Activated naive CD4-positive, alpha-beta T cell treated with anti-CD3 and anti-CD28 coated beads, Interleukin-2, amount 10 ng/mL, durations not matched to agents 7 days and 5 days (primary cell): ENCODE results near the gene ARHGEF2.

ENCODE experiments used
- CTCF ChIA-PET: fragments of 350-600 bp; sonication (Branson Sonifier 250); formaldehyde crosslinking; loops from one replicate; lab custom pipeline; 2021; ENCODE audit warnings: antibody characterized with exemption; lab: Charles Lee
- DNase-seq: peaks from one replicate; pipeline ENCODE4 v3.0.0-alpha.2; 2020
- H3K27ac Mint-ChIP-seq: one replicate; pipeline ENCODE4 v1.8.0; 2021; ENCODE audit warnings: mild to moderate bottlenecking, moderate library complexity, mixed read lengths
- H3K27me3 Mint-ChIP-seq: one replicate; pipeline ENCODE4 v1.8.0; 2021; ENCODE audit warnings: mild to moderate bottlenecking, mixed read lengths
- H3K36me3 Mint-ChIP-seq: one replicate; pipeline ENCODE4 v1.8.0; 2021; ENCODE audit warnings: mixed read lengths
- H3K4me1 Mint-ChIP-seq: one replicate; pipeline ENCODE4 v1.8.0; 2021; ENCODE audit warnings: mixed read lengths
- H3K4me3 Mint-ChIP-seq: one replicate; pipeline ENCODE4 v1.8.0; 2021; ENCODE audit warnings: mild to moderate bottlenecking, moderate library complexity, mixed read lengths
- H3K9me3 Mint-ChIP-seq: one replicate; pipeline ENCODE4 v1.8.0; 2021; ENCODE audit warnings: mixed read lengths

The ARHGEF2 gene

DNA sequence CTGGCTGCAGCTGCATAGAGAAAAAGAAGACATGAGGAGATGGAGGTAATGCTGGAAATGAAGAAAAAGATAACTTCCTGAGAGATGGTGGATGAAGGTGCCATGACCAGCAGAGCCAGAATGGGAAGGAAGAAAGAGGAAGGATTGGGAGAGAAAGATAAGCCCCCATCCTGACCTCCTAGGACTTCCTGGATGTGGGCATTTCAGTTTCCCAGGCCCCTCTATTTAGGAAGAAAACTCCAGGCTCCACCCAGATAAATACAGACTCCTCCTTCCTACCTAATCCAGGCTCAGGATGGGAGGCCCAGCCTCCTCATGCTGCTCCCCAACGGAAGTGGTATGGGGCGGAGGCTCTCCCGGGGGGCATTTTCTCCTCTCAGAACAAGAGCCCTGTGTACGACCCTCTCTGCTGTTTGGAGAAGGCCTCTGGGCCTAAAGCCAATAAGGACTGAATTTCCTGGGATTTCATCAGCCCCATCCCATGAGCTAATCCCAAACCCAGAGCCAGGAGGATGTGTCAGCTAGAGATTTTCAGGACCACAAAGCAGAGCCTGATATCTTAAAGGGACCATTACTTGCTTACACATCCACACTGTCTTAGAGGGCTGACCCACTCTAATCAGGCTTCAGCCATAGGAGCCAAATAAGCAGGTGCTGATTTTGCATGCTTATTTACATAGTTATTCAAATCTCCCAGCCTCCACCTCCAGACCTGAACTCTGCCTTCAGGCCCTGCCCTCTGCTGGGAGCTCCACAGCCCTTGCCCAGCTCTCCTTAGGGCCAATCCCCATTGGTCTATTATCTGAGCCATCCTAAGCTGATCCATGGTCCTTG is 5.1 kb upstream of the ARHGEF2 start:
- Mint-ChIP-seq H3K4me1 (peaks cover 48% of the 10 kb centered on the region), H3K36me3 (peaks cover 11% of the 10 kb centered on the region), H3K9me3 (no peaks in the 10 kb centered on the region), H3K4me3 (no peak overlapping the region), H3K27ac (no peak overlapping the region), H3K27me3 (no peaks in the 10 kb centered on the region)
- CTCF ChIA-PET: interaction anchor here (1.0 to 12.7 kb wide), 5 partner anchors 10 to 49 kb away, joined by 3 to 98 read pairs (median 6); partner anchors contain the start of genes KHDC4 and RXFP4
- no peak for DNase-seq

DNA sequence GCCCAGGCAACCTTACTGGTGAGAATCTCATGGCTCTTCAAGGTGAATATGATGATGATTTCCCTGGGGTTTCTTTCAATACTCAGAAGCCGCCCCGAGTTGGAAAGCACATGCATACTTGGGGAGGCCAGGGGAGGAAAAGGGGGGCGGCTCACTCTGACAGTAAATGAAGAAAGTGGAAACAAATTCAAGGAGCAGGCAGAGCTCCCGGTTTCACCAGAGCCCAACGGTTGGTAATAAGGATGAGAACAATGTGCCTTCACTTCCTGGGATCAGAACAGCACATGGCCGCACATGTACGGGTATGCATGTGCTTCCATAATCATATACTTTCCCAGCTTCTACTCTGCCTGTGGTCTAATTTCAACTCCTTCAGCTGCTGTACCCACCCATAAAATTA is 3.8 kb upstream of the ARHGEF2 start:
- no peak overlapping the region for H3K27ac Mint-ChIP-seq
- no peak overlapping the region for H3K4me3 Mint-ChIP-seq
- DNase-seq: no peak
- CTCF ChIA-PET: interaction anchor here (1.0 to 12.7 kb wide), 4 partner anchors 8 to 49 kb away, joined by 3 to 98 read pairs (median 6); partner anchors contain the start of gene RXFP4
- no peaks in the 10 kb centered on the region for H3K27me3 Mint-ChIP-seq
- H3K36me3 Mint-ChIP-seq: peaks cover 16% of the 10 kb centered on the region
- peaks cover 48% of the 10 kb centered on the region for H3K4me1 Mint-ChIP-seq
- H3K9me3 Mint-ChIP-seq: no peaks in the 10 kb centered on the region

DNA sequence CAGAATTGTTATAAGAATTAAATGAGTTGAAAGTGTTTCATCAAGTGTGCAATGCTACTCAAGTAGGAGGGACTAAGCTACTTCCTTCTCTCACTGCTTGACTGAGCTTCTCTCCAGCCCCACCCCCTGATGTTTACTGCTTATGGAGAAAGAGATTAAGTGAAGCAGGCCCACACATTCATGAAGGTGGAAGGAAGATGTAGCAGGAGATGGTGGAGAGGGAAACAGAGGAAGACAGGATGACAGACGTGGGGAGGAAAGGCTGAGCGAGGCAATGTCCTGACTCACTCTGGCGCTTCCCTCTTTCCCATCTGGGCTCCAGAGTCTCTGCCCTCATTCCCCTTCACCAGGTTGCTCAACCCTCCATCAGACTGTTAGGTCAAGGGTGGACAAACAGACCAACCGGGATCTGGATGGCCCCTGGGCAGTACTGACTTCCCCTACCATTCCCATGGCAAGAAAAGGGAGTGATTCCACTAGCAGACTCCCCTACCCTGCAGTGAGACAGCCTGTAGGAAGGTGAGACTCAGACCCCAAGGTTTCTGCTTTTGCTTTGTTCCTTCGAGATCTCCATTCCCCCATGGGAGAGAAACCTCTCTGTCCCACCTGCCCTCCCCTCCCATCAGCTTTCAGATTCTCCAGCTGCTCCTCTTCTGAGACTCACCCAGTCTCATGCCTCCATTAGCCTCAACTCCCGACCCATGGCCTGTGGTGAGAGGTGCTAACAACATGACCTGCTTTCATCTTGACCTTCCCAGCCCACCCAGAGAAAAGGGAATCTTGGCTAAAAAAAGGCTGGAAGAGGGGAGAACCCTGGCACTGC is 3.1 kb upstream of the ARHGEF2 start:
- Mint-ChIP-seq H3K27ac (peak overlapping the region; percentile 79), H3K36me3 (peaks cover 22% of the 10 kb centered on the region), H3K27me3 (no peaks in the 10 kb centered on the region), H3K4me1 (peaks cover 52% of the 10 kb centered on the region), H3K9me3 (no peaks in the 10 kb centered on the region), H3K4me3 (peak overlapping the region; percentile 100)
- DNase-seq: peak; percentile 61
- CTCF ChIA-PET: interaction anchor here (0.9 to 12.7 kb wide), 10 partner anchors 8 to 85 kb away, joined by 3 to 98 read pairs (median 4); partner anchors contain the start of gene RXFP4

DNA sequence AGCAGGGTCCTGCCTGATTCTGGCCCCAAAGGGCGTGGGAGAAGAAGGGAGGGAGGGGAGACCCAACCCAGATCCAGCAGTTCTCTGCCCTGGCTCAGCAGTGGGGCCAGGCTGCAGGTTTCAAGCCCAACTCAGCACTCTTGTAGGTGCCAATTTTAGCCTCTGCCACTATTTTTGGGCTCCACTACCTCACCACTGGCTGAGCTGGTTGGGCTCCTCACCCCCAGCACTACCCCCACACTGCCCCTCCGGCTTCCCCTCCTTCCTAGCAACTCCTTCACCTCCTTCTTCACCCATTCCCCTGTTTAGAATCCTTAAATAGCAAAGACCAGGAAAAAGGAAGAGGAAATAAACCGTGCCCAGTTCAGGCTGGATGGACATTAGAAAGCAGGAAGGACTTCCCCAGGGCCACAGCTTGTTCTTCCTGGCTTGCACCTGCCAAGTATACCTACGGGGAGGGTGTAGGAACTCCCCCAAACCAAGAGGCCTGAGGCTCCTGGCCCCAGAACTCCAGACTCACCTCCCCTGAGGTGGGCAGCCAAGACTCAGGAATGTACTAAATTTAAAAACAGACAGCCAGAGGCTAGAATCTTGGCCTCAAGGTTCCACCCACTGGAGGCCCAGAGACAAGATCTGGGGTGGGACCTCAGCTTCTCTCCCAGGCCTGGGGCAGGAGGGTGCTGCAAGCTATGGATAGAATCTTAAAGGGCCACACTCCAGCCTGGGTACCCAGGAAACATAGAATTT is 1.4 kb upstream of the ARHGEF2 start:
- Mint-ChIP-seq H3K4me3 (peak overlapping the region; percentile 100), H3K4me1 (peaks cover 63% of the 10 kb centered on the region)
- CTCF ChIA-PET: interaction anchor here (1.1 to 12.7 kb wide), 4 partner anchors 10 to 729 kb away, joined by 3 to 98 read pairs (median 10); partner anchors contain the start of gene RXFP4

DNA sequence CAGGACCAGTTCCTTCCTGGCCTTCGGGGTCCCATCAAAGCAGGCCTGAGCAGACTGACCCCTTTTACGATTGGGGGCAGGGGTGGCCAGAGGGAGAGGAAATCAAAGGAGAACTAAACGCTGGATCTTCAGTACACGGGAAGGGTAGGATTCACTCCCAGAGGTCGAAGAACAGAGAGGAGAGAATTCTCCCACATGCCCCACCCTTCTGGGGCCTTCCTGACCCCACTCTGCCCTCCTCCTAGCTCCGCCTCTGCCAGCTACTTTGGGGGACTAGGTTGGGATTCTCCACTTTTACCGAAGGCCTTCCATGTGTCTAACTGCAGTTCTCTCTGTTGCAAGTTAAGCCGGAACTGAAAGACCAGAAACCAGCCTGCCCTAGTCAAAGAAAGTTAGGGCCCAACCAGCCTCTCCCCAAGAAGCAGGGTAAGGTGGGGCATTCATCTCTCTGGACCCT is 654 bp upstream of the ARHGEF2 start:
- CTCF ChIA-PET: interaction anchor here (0.7 to 12.7 kb wide), 8 partner anchors 9 to 45 kb away, joined by 3 to 98 read pairs (median 8); partner anchors contain the start of genes KHDC4 and RXFP4
- Mint-ChIP-seq H3K36me3 (peaks cover 41% of the 10 kb centered on the region), H3K27me3 (no peaks in the 10 kb centered on the region), H3K4me3 (peak overlapping the region; percentile 100), H3K27ac (peak overlapping the region; percentile 89), H3K4me1 (peaks cover 68% of the 10 kb centered on the region), H3K9me3 (no peaks in the 10 kb centered on the region)
- DNase-seq: peak; percentile 49

More for the DNA sequence above, 1.4 kb upstream of the ARHGEF2 start:
- Mint-ChIP-seq H3K27me3 (no peaks in the 10 kb centered on the region), H3K9me3 (no peaks in the 10 kb centered on the region), H3K36me3 (peaks cover 34% of the 10 kb centered on the region), H3K27ac (peak overlapping the region; percentile 89)
- no peak for DNase-seq

DNA sequence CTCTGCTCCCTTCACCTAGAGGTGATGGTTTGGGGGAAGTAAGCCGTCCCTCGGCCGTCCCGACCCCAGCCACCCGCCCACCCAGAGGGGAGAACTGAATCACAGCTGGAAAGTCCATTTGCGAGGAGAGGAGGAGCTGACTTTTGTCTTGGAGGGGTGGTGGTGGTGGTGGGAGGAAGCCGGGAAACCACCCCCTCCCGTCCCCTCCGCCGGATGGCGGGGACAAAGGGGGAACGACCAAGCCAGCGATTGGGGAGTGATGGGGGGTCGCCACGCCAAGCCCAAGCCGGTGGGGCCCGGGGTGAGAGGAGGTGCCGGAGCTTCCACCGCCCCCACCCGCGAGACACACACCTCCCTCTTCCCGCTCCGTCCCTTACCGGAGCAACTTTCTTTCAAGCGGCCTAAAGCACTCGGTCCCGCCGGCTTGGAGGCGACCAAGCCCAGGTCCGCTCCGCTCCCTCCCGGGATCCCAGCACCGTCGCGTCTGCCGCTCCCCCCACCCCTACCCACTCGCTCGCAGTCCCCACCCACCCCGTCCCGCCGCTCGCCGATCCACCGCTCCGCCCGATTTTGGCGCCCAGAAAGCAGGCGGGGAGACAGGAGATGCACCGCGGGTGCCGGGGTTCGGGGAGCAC is 540 bp downstream of the ARHGEF2 start:
- peak; percentile 54 for DNase-seq
- Mint-ChIP-seq H3K27me3 (no peaks in the 10 kb centered on the region), H3K27ac (peak overlapping the region; percentile 89), H3K9me3 (no peaks in the 10 kb centered on the region), H3K4me1 (peaks cover 69% of the 10 kb centered on the region), H3K36me3 (peaks cover 45% of the 10 kb centered on the region), H3K4me3 (peak overlapping the region; percentile 100)
- CTCF ChIA-PET: interaction anchor here (0.8 to 12.7 kb wide), 9 partner anchors 8 to 44 kb away, joined by 3 to 98 read pairs (median 5); partner anchors contain the start of genes KHDC4 and RXFP4

DNA sequence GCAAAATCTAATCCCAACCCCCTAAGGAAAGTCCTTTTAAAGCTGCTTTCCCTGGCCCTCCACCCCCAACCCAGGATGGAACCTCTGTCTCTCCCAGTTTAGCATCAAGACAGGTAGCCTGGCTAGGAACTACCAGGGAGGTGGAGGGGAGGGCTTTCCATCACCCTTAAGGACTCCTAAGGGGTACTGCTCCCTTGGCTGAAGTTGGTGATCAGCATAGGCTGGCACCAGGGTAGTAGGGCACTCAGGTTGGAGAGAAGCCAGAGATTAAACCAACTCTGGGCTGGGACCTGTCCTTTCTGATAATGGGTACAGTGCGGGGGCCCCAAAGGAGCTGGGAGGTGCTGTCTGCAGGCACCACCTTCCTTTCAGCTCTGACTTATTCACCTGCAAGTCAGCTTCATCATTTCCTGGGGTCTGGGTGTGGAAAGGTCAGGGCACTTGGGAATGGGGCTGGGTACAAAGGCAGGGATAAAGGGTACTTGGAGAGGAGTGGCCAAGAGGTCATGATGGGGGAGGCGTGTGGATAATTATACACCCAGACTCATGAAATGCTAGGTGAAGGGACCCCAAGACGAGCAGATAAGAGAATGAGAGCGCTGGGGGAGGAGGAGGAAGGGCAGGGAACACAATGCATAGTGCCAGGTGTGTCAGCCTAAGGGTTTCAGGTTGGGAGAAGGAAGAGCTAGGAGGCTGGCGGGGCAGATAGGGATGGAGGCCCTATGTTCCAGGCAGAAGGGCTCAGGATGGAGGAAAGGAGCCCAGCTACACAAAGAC is 1.2 kb downstream of the ARHGEF2 start:
- H3K36me3 Mint-ChIP-seq: peaks cover 51% of the 10 kb centered on the region
- H3K27ac Mint-ChIP-seq: peak overlapping the region; percentile 89
- peak overlapping the region; percentile 100 for H3K4me3 Mint-ChIP-seq
- H3K9me3 Mint-ChIP-seq: no peaks in the 10 kb centered on the region
- H3K4me1 Mint-ChIP-seq: peaks cover 69% of the 10 kb centered on the region
- DNase-seq: no peak
- H3K27me3 Mint-ChIP-seq: no peaks in the 10 kb centered on the region
- CTCF ChIA-PET: interaction anchor here (0.9 to 12.7 kb wide), 8 partner anchors 9 to 89 kb away, joined by 3 to 98 read pairs (median 8); partner anchors contain the start of genes KHDC4 and RXFP4

DNA sequence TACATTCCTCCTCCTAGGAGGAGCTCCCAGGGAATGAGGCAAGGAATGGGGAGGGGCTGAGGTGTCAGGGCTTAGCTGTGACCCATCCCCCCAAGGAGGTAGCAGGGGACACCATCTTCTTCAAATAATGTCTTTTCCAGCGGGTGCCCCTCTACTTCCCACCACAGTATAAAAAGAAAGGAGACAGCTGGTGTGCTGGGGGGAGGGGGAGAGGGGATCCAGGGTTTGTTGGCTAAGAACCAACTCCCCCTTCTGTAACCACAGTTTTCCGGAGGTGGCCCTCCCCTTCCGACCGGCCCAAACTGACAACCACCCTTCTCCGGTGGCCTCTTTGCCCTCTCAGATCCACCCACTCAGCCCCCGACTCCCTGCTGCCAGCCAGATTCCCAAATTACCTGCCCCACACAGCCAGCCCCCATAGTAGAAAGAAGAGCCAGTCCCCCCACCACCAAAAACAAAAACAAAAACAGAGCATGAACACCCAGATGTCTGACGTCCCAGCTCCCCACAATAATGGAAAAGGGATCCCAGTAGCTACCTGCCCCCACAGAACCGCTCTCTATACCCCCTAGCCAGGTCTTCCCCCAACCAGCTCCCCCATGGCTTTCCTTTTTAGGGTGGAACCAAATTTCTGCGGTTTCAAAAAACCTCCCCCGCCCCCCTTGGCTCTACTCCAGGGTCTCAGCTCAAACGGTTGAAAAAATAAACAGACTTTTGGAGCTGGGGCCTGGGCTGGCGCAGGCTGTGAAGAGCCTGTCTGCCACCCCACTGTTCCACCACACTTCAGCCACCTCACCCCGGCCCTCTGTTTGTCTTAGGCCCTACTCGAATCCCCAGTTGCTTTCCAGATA is 2.1 kb downstream of the ARHGEF2 start:
- Mint-ChIP-seq H3K9me3 (no peaks in the 10 kb centered on the region), H3K36me3 (peaks cover 49% of the 10 kb centered on the region), H3K4me3 (peak overlapping the region; percentile 100), H3K27ac (peak overlapping the region; percentile 89), H3K27me3 (no peaks in the 10 kb centered on the region), H3K4me1 (peaks cover 68% of the 10 kb centered on the region)
- CTCF ChIA-PET: interaction anchor here (0.9 to 12.7 kb wide), 10 partner anchors 8 to 90 kb away, joined by 3 to 98 read pairs (median 6); partner anchors contain the start of genes KHDC4 and RXFP4
- DNase-seq: peak; percentile 64

DNA sequence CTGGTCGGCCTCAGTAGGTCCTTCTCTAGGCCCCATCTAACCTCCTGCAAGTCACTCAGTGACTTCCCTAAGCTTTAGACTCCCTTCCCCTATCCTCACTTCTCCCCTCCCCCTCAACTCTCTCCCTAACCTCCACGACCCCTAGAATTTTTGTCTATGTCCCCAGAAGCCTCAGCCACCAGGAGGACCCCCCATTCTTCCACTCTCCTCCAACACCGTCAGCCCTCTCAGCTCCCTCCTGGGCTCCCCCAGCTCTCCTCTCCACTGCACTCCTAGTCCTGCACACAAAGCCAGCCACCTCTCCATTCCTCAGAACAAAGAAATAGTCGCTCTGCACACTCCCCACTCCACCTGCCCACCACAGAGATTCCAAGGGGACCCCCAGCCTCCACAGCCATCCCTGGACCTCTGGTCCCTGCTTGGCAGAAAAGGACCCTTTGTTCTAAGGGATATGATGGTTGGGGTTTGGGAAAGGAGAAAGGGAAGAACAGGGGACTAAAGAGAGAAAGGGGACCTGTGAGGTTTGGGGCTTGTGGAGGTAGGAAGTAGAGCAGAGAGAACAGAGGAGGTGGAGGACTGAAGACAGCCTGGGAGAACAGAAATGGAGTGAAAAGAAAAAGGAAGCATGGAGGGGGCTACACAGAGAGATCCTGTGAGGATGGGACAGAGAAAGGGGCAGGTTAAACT is 2.8 kb downstream of the ARHGEF2 start:
- CTCF ChIA-PET: interaction anchor here (1.0 to 12.7 kb wide), 6 partner anchors 9 to 91 kb away, joined by 3 to 98 read pairs (median 4); partner anchors contain the start of gene RXFP4
- H3K4me1 Mint-ChIP-seq: peaks cover 68% of the 10 kb centered on the region
- peak overlapping the region; percentile 100 for H3K4me3 Mint-ChIP-seq
- no peaks in the 10 kb centered on the region for H3K9me3 Mint-ChIP-seq
- peak overlapping the region; percentile 89 for H3K27ac Mint-ChIP-seq
- no peak for DNase-seq
- peaks cover 50% of the 10 kb centered on the region for H3K36me3 Mint-ChIP-seq
- H3K27me3 Mint-ChIP-seq: no peaks in the 10 kb centered on the region

DNA sequence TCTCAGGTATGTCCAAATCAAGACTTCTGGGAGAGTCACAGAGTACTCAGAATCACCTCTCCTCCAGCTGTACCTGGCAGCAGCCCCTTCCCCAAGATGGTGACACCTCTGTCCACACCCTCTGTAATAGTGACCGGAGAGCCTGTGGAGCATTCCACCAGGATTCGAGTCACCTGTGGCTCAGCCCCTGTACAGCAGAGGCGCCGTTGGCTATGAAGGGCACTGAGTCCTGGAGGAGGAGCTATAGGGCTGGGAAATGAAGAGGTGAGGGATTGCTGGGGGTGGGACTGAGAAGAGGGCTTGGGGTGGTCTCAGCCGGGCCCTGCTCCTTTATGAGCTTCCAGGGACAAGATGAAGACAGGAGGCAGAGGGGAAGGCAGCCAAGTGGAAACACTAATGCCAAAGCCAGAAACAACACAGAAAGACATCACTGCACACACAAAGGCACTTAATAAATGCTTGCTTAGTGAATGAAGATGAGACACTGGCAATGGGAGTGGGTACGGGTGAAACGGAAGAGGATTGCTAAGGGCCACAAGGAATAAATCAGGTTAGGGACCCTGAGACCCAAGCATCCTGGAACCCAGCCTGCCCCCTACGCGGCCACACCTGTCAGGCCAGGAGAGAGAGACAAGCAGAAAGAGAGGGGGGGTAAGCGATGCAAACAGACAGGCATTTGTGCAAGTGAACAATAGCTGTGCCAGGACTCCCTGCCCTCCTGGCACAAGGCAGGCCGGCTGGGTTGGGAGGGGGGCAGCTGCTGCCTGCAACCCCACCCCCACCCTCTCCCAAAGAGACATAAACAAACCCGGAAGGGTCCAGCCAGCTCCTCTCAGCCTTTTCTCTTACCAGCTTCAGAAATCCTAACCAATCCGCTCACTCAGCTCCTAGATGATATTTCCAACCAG is 3.9 kb downstream of the ARHGEF2 start:
- Mint-ChIP-seq H3K27ac (peak overlapping the region; percentile 89), H3K4me3 (peak overlapping the region; percentile 100), H3K4me1 (peaks cover 68% of the 10 kb centered on the region), H3K9me3 (no peaks in the 10 kb centered on the region), H3K36me3 (peaks cover 61% of the 10 kb centered on the region), H3K27me3 (no peaks in the 10 kb centered on the region)
- CTCF ChIA-PET: interaction anchor here (0.7 to 12.7 kb wide), 7 partner anchors 8 to 189 kb away, joined by 3 to 98 read pairs (median 4); partner anchors contain the start of gene RXFP4
- DNase-seq: no peak
